ENCODE data around the gene SLC16A5. TPM values are rescaled to one million over a fixed set of nuclear protein-coding genes. Genes with fewer than 3 reads are reported as not detected.

The SLC16A5 gene
- total RNA-seq, 1 experiment from 2014 or later: 33.8 TPM

DNA sequence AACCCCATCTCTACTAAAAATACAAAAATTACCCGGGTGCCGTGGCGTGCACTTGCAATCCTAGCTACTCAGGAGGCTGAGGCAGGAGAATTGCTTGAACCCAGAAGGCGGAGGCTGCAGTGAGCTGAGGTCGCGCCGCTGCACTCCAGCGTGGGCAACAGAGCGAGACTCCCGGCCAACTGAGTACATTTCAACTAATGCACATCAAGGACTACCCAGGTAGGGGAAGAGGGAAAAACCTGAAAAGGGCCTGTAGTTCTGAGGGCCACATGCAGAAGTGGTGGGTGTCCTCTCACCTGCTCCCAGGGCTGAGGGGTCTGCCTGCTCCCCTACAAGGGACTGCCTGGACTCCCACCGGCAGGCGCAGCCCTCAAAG, 584 bp upstream of the SLC16A5 start:
- intact Hi-C loops (cut with micrococcal nuclease; ENCODE audit: unreplicated experiment): loop anchor here (1.0 kb wide), 1 partner anchor 10 kb away; no protein-coding TSS in a partner anchor
- no peak for DNase-seq
- no peaks in the 10 kb centered on the region for H3K27me3 Mint-ChIP-seq (ENCODE audit: insufficient read depth, unreplicated experiment)
- peak overlapping the region; percentile 92 for H3K4me3 Mint-ChIP-seq (ENCODE audit: unreplicated experiment)
- Histone ChIP-seq H3K27me3 (replicated peaks; ENCODE audit: control insufficient read depth, insufficient read depth, low read length) (no peaks in the 10 kb centered on the region), H3K9me3 (no peaks in the 10 kb centered on the region), H3K4me1 (peaks cover 48% of the 10 kb centered on the region), H3K36me3 (ENCODE audit: control insufficient read depth, insufficient read depth, low read length) (no peaks in the 10 kb centered on the region), H3K4me3 (ENCODE audit: low read depth, low read length) (peak overlapping the region; percentile 74)
- ChIA-PET POLR2A (interaction anchor here (1.0 to 2.7 kb wide), 10 partner anchors 9 to 52 kb away, joined by 3 to 45 read pairs (median 10); partner anchors contain the start of genes ARMC7, ATP5PD, KCTD2 and NT5C), CTCF (interaction anchor here (1.0 to 2.1 kb wide), 12 partner anchors 9 to 370 kb away, joined by 3 to 13 read pairs (median 6); partner anchors contain the start of genes MIF4GD and TMEM94)
- H3K36me3 Mint-ChIP-seq (ENCODE audit: insufficient read depth, unreplicated experiment): peaks cover 29% of the 10 kb centered on the region
- H3K27ac Mint-ChIP-seq (ENCODE audit: unreplicated experiment): peak overlapping the region; percentile 92
- TF ChIP-seq, protein P1, sequence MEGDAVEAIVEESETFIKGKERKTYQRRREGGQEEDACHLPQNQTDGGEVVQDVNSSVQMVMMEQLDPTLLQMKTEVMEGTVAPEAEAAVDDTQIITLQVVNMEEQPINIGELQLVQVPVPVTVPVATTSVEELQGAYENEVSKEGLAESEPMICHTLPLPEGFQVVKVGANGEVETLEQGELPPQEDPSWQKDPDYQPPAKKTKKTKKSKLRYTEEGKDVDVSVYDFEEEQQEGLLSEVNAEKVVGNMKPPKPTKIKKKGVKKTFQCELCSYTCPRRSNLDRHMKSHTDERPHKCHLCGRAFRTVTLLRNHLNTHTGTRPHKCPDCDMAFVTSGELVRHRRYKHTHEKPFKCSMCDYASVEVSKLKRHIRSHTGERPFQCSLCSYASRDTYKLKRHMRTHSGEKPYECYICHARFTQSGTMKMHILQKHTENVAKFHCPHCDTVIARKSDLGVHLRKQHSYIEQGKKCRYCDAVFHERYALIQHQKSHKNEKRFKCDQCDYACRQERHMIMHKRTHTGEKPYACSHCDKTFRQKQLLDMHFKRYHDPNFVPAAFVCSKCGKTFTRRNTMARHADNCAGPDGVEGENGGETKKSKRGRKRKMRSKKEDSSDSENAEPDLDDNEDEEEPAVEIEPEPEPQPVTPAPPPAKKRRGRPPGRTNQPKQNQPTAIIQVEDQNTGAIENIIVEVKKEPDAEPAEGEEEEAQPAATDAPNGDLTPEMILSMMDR (IDR thresholded peaks at IDR 0.05; ENCODE audit: insufficient read depth in 1 of 2, low read depth in 1 of 2, low read length in 1 of 2, severe bottlenecking in 1 of 2, unreplicated experiment in 1 of 2): no peak
- no TSS peak for BruUV-seq (replicated peaks)
- H3K9me3 Mint-ChIP-seq (ENCODE audit: unreplicated experiment): no peaks in the 10 kb centered on the region
- peaks cover 57% of the 10 kb centered on the region for H3K4me1 Mint-ChIP-seq (ENCODE audit: low read depth, unreplicated experiment)

DNA sequence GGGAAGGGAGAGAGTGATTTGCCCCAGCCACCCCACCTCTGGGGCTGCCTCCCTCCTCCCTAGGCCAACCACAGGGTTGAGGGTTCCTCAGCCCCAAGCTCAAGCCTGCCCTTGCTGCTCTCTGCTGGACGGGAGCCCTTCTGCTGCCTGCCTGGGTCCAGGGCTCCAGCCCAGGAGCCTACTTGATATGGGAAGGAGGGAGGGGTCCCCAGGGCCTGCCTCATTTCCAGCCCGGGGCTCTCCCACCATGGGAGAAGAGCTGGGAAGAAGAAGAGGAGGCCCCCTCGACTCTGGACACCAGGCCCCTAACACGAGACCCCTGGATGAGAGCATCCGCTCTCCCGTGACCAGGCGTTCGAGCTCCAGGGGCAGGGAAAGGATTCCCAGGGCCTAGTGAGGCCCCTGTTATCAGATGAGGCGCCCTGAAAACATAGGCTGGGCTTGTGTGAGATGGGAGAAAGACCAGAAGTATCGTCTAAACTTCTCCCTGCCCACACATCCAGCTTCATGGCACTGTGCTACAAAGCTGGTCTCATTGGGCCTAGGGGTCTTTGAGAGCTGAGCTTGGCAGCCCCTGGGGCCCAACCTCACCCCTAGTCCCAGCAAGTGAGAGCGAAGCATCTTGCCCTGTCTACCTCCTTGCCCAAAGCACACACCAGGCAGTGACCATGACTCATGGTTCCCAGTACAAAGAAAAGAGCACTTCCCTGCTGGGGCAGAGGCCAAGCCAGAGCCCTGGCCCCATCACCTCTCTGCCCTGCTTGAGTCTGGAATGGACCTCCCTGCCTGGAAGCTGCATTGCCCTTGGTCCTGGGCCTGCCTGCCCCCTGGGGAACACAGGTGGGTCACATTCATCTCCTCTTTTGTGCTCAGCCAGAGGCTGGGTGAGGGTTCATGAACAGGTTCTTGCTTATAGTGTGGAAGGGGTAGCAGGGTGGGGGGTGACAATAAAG, 987 bp downstream of the SLC16A5 start:
- peak overlapping the region; percentile 92 for H3K4me3 Mint-ChIP-seq (ENCODE audit: unreplicated experiment)
- peak in 1 of 2 experiments; percentile 25 for DNase-seq
- H3K27me3 Mint-ChIP-seq (ENCODE audit: insufficient read depth, unreplicated experiment): no peaks in the 10 kb centered on the region
- H3K36me3 Mint-ChIP-seq (ENCODE audit: insufficient read depth, unreplicated experiment): peaks cover 41% of the 10 kb centered on the region
- no peaks in the 10 kb centered on the region; the same call in 1 of the 2 replicates for H3K36me3 ChIP-seq (ENCODE audit: control insufficient read depth, insufficient read depth, low read length)
- H3K9me3 Mint-ChIP-seq (ENCODE audit: unreplicated experiment): no peaks in the 10 kb centered on the region
- peak overlapping the region; percentile 74 for H3K4me3 ChIP-seq (ENCODE audit: low read depth, low read length)
- peaks cover 63% of the 10 kb centered on the region for H3K4me1 ChIP-seq
- intact Hi-C loops (cut with micrococcal nuclease; ENCODE audit: unreplicated experiment): no loop called here
- no peaks in the 10 kb centered on the region for H3K27me3 ChIP-seq (replicated peaks; ENCODE audit: control insufficient read depth, insufficient read depth, low read length)
- peak overlapping the region; percentile 92 for H3K27ac Mint-ChIP-seq (ENCODE audit: unreplicated experiment)
- peaks cover 65% of the 10 kb centered on the region for H3K4me1 Mint-ChIP-seq (ENCODE audit: low read depth, unreplicated experiment)
- TSS peak; percentile 65 for BruUV-seq (replicated peaks)
- TF ChIP-seq, protein P1 (IDR thresholded peaks at IDR 0.05; ENCODE audit: insufficient read depth in 1 of 2, low read depth in 1 of 2, low read length in 1 of 2, severe bottlenecking in 1 of 2, unreplicated experiment in 1 of 2): no peak
- POLR2A ChIA-PET: interaction anchor here (0.5 to 2.7 kb wide), 17 partner anchors 8 to 434 kb away, joined by 3 to 45 read pairs (median 5); partner anchors contain the start of genes ARMC7, ATP5PD, KCTD2 and MRPL58
- CTCF ChIA-PET: interaction anchor here (0.7 to 2.1 kb wide), 13 partner anchors 7 to 127 kb away, joined by 3 to 13 read pairs (median 6); no protein-coding TSS in a partner anchor
- no peaks in the 10 kb centered on the region for H3K9me3 ChIP-seq

Measured in Caco-2 (cell line).